Neural cell (in vitro differentiated cells): Measurements from ENCODE around the gene ORC5. TPM values are rescaled to one million over a fixed set of nuclear protein-coding genes. Genes with fewer than 3 reads are reported as not detected.

ENCODE experiments used
- H2AFZ ChIP-seq: fragments of 200-600, 300-800 bp; sonication (generic), shearing (Covaris generic); 2 replicates; pipeline ENCODE4 v1.6.0; 2014; ENCODE audit warnings: low read depth, mild to moderate bottlenecking, antibody characterized with exemption, low read length, moderate library complexity
- H3F3A ChIP-seq: fragments of 200-600 bp; shearing (Covaris generic); 2 replicates; pipeline ENCODE4 v1.6.1; 2016; ENCODE audit warnings: mild to moderate bottlenecking, moderate library complexity, mixed read lengths, antibody characterized with exemption, low read length; ENCODE audit not compliant: insufficient read depth, poor library complexity, severe bottlenecking
- H3K27ac ChIP-seq: fragments of 200-600, 300-800 bp; sonication (generic), shearing (Covaris generic); 2 replicates; pipeline ENCODE4 v1.5.1; 2014; ENCODE audit warnings: mild to moderate bottlenecking, low read length, moderate library complexity
- H3K27me3 ChIP-seq: fragments of 300-800, 200-600 bp; sonication (generic), shearing (Covaris generic); 2 replicates; pipeline ENCODE4 v1.6.0; 2014; ENCODE audit warnings: mild to moderate bottlenecking, low read depth, low read length, moderate library complexity; ENCODE audit not compliant: insufficient read depth
- H3K36me3 ChIP-seq: fragments of 300-800, 200-600 bp; sonication (generic), shearing (Covaris generic); 2 replicates; pipeline ENCODE4 v1.5.1; 2014; ENCODE audit warnings: mild to moderate bottlenecking, antibody characterized with exemption, low read length, moderate library complexity; ENCODE audit not compliant: insufficient read depth
- H3K4me2 ChIP-seq: fragments of 300-800, 200-600 bp; sonication (generic), shearing (Covaris generic); 2 replicates; pipeline ENCODE4 v1.6.0; 2014; ENCODE audit warnings: mild to moderate bottlenecking, low read length
- H3K4me3 ChIP-seq: fragments of 300-800, 200-600 bp; sonication (generic), shearing (Covaris generic); 2 replicates; pipeline ENCODE4 v1.5.1; 2014; ENCODE audit warnings: mild to moderate bottlenecking, low read length, moderate library complexity
- H3K79me2 ChIP-seq: fragments of 200-600 bp; shearing (Covaris generic); replicated peaks from 2 replicates; pipeline ENCODE4 v1.6.0; 2014; ENCODE audit warnings: mild to moderate bottlenecking, low read length, moderate library complexity; ENCODE audit not compliant: insufficient read depth
- H3K9ac ChIP-seq: fragments of 300-800, 200-600 bp; sonication (generic), shearing (Covaris generic); 2 replicates; pipeline ENCODE4 v1.6.1; 2016; ENCODE audit warnings: mild to moderate bottlenecking, low read length, mixed read lengths
- H3K9me2 ChIP-seq: fragments of 200-600 bp; shearing (Covaris generic); 2 replicates; pipeline ENCODE4 v1.6.1; 2016; ENCODE audit warnings: mild to moderate bottlenecking, low read length, mixed read lengths; ENCODE audit not compliant: insufficient read depth
- H3K9me3 ChIP-seq: fragments of 200-600, 300-800 bp; sonication (generic), shearing (Covaris generic); 2 replicates; pipeline ENCODE4 v1.6.1; 2016; ENCODE audit warnings: mild to moderate bottlenecking, mixed run types, low read length, moderate library complexity, mixed read lengths
- H4K20me1 ChIP-seq: fragments of 200-600 bp; shearing (Covaris generic); 2 replicates; pipeline ENCODE4 v1.6.1; 2016; ENCODE audit warnings: mild to moderate bottlenecking, mixed run types; ENCODE audit not compliant: insufficient read depth
- CTCF ChIP-seq: fragments of 450-650 bp; IDR thresholded peaks from 2 replicates; pipeline ENCODE4 v1.5.1; 2014; ENCODE audit warnings: antibody characterized with exemption, mild to moderate bottlenecking, moderate library complexity; ENCODE audit not compliant: poor library complexity, severe bottlenecking
- EP300 ChIP-seq: fragments of 450-650 bp; conservative IDR thresholded peaks from 2 replicates; pipeline ENCODE4 v1.6.1; 2014; ENCODE audit warnings: antibody characterized with exemption, mild to moderate bottlenecking, moderate library complexity; ENCODE audit not compliant: poor library complexity, severe bottlenecking
- EZH2 ChIP-seq: fragments of 200-600, 300-800 bp; shearing (Covaris generic), sonication (generic); IDR thresholded peaks from 2 replicates; pipeline ENCODE4 v1.6.1; 2014; ENCODE audit warnings: antibody characterized with exemption, low read length, borderline replicate concordance, mild to moderate bottlenecking; ENCODE audit not compliant: insufficient read depth, poor library complexity, severe bottlenecking
- MXI1 ChIP-seq: fragments of 450-650 bp; conservative IDR thresholded peaks from 2 replicates; pipeline ENCODE4 v1.6.1; 2014; ENCODE audit warnings: antibody characterized with exemption, mild to moderate bottlenecking; ENCODE audit not compliant: poor library complexity, severe bottlenecking
- POLR2AphosphoS5 ChIP-seq: IDR thresholded peaks from 2 replicates; pipeline ENCODE4 v1.6.1; 2012
- RAD21 ChIP-seq: fragments of 450-650 bp; conservative IDR thresholded peaks from 2 replicates; pipeline ENCODE4 v1.6.1; 2014; ENCODE audit warnings: antibody characterized with exemption, mild to moderate bottlenecking, moderate library complexity
- REST ChIP-seq: IDR thresholded peaks from 2 replicates; pipeline ENCODE4 v1.6.1; 2012; ENCODE audit warnings: borderline replicate concordance
- SMC3 ChIP-seq: fragments of 450-650 bp; conservative IDR thresholded peaks from 2 replicates; pipeline ENCODE4 v1.6.1; 2014; ENCODE audit warnings: antibody characterized with exemption, mild to moderate bottlenecking, moderate library complexity; ENCODE audit not compliant: poor library complexity
- TAF1 ChIP-seq: IDR thresholded peaks from 2 replicates; pipeline ENCODE4 v1.6.1; 2012; ENCODE audit warnings: low read depth
- polyA plus RNA-seq: library from polyadenylated mRNA; depleted of rRNA; stranded (reverse); fragments of >200 nt; gene quantifications from 2 replicates; pipeline ENCODE4 v1.2.3, GENCODE V29; 2014

ORC5 gene
- polyA plus RNA-seq, 1 donor from 2014 or later, result 23.4 TPM

GRCh38 chr7:104126411-104126841, 81.4 kb downstream of the ORC5 start:
- no peak overlapping the region for H2AFZ ChIP-seq
- no peaks in the 10 kb centered on the region for H3K36me3 ChIP-seq
- H3K9me3 ChIP-seq, result no peaks in the 10 kb centered on the region
- H3K9me2 ChIP-seq, result no peaks in the 10 kb centered on the region
- no peaks in the 10 kb centered on the region for H3K27me3 ChIP-seq
- no peaks in the 10 kb centered on the region for H3K79me2 ChIP-seq
- H3K9ac ChIP-seq, result no peak overlapping the region
- no peak overlapping the region for H3K4me3 ChIP-seq
- H4K20me1 ChIP-seq, result no peaks in the 10 kb centered on the region
- H3K4me2 ChIP-seq, result no peak overlapping the region
- TF ChIP-seq EZH2, result no peak
- no peak for TF ChIP-seq EP300
- no peak for TF ChIP-seq RAD21
- no peak for TF ChIP-seq REST
- TF ChIP-seq MXI1, result no peak
- no peak for TF ChIP-seq TAF1
- TF ChIP-seq SMC3, result no peak
- no peak overlapping the region for H3K27ac ChIP-seq
- no peaks in the 10 kb centered on the region for H3F3A ChIP-seq

GRCh38 chr7:104124893-104125477, 82.8 kb downstream of the ORC5 start:
- Histone ChIP-seq H3K27me3 (no peaks in the 10 kb centered on the region), H3K27ac (no peak overlapping the region), H3K9me3 (no peaks in the 10 kb centered on the region), H4K20me1 (no peaks in the 10 kb centered on the region), H3K4me3 (no peak overlapping the region), H2AFZ (no peak overlapping the region), H3K4me2 (no peak overlapping the region), H3K9me2 (no peaks in the 10 kb centered on the region), H3K36me3 (no peaks in the 10 kb centered on the region), H3F3A (no peaks in the 10 kb centered on the region), H3K79me2 (no peaks in the 10 kb centered on the region), H3K9ac (no peak overlapping the region)
- TF ChIP-seq EP300, result no peak
- no peak for TF ChIP-seq SMC3
- TF ChIP-seq CTCF, result no peak
- no peak for TF ChIP-seq TAF1
- no peak for TF ChIP-seq RAD21
- no peak for TF ChIP-seq EZH2
- TF ChIP-seq POLR2AphosphoS5, result no peak
- no peak for TF ChIP-seq REST
- no peak for TF ChIP-seq MXI1
